GM18507 (cell line): ENCODE data around the gene FMN1.
A peak's percentile ranks its signal among the peaks of the same experiment; 100 is the strongest.
"Not testable (repeated sequence)": the region's sequence is repeated elsewhere in the genome, so short reads cannot be mapped to it uniquely, and the experiment has no call there.

Source experiments
- DNase-seq: peaks from one replicate; pipeline ENCODE4 v3.0.0; 2011; ENCODE audit warnings: low read depth; ENCODE audit not compliant: insufficient read length; ENCODE audit errors: extremely low spot score
- FAIRE-seq: peaks from 2 replicates; lab custom pipeline; 2011; peaks lifted over from hg19 to GRCh38; lab: Jason Lieb, UNC

FMN1 gene

DNA sequence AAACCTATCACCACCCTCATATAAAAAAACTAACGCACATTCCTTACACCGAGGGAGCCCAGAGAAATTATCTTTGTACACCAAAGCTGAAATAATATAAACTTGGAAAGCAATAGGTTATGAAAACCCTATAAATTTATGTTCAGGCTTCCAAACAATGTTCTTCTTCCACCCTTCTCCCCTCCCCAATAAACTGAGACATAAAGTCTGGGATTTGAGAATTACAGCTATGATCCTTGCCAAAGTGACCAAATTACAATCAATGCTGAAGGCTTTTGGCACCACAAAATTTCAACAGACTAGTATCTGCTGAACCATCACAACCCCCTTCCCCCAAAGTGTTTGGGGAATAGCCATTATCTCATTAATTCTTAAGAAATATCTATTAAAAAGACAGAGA lies 237.8 kb downstream of the FMN1 start:
- no peak for DNase-seq
- no peak for FAIRE-seq

DNA sequence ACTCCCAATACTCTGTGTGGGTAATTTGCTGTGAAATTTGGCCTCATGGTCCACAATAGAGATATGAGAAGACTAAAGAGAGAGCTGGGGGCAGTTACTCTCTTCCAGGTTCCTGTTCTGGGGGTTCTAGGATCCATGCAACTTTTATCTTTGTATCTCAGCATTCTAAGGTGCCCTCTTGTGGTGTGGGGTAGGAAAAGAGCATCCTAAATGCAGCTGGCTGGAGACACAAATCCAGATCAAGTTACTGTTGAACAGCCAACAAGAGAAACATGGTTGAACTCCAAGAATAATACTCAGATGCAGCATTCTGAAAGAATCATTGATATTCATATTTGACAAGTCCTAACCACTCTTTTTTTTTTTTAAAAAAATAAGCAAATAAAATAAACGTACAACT lies 238.5 kb downstream of the FMN1 start:
- FAIRE-seq (peak; percentile 52), DNase-seq (no peak)

DNA sequence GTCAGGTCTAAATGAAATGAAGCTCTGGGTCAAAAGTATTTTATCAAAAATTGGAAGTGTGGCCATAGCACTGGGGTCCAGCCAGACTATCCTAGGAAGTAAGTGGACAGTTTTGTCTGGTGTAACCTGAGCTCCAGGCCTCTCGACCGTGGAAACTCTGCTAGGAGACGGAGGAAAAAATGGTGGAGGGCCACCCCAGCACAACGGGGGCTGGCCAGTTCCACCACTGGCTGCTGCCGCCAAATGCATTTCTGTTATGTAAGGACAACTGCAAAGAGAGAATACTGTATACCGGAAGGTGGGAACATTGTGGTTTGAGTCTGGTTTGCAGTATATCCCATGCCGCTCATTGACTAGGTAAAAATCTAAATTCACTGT lies 241.0 kb downstream of the FMN1 start:
- FAIRE-seq (no peak), DNase-seq (no peak)

DNA sequence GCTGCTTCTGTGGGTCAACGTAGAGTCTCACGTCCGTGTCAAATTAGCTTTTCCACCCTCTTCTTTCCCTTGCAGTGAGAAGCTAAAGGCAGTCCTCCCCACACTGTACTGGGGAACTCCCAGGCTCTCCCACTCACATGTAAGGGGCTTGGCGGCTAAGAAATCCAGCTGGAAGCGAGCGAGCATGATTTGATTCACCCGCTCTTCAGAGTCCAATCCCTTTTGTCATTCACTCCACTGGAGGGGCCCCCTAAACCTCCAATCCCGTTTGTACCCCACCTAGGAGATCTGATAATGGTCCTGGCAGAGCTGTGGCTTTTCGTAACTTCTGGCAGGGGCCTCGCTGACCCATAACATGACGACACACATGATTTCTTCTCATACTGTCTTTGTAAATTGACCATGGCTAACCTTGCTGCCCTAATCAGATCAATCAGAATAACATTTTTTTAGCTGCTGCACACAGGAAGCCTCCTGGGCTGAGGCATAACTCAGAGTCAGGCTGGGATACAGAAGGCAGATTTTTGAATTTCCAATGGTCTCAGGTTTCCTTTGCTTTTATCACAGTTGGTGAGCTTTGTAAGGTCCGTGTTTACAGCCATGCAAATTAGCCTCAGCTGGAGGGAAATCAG lies 241.5 kb downstream of the FMN1 start:
- DNase-seq: no peak

DNA sequence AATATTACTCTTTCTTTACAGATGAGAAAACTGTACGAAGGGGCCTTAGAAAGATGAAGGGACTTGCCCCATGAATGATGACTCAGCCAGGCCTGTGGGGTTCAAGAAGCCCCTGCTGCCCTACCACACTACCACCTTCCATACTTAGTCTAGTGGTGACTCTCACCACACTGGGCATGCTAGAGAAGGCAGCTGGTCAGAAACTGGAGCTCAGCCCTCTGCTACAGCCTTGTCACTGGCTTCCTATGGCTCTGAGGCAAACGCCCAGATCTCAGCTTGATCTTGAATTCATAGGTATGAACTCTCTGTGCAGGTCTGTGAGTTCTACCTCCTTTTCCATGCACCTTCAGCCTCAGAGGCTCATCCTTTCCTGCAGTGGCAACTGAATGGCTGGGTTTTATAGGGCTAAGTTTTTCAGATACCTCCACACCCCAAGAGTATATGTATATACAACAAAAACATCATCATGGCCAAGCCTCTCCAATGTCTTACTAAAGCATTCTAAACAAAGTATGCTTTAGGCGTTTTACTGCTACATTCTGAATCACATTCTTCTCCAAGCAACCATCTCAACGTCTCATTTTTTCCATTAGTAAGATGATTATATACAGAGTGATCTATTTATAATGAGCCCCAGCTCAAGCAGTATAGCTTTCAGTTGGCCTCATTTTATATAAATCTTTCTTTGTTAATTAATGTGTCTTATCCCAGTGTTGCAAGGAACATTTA lies 242.6 kb downstream of the FMN1 start:
- DNase-seq: no peak
- no peak for FAIRE-seq

More for the DNA sequence above, 241.5 kb downstream of the FMN1 start:
- no peak for FAIRE-seq

DNA sequence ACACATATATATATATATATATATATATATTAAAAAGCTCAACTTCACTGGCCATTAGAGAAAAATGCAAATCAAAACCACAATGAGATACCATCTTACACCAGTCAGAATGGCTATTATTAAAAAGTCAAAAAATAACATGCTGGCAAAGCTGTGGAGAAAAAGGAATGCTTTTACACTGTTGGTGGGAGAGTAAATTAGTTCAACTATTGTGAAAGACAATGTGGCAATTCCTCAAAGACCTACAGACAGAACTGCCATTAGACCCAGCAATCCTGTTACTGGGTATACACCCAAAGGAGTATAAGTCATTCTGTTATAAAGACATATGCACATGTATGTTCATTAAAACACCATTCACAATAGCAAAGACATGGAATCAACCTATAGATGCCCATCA lies 244.5 kb downstream of the FMN1 start:
- DNase-seq, FAIRE-seq: not testable (repeated sequence)

DNA sequence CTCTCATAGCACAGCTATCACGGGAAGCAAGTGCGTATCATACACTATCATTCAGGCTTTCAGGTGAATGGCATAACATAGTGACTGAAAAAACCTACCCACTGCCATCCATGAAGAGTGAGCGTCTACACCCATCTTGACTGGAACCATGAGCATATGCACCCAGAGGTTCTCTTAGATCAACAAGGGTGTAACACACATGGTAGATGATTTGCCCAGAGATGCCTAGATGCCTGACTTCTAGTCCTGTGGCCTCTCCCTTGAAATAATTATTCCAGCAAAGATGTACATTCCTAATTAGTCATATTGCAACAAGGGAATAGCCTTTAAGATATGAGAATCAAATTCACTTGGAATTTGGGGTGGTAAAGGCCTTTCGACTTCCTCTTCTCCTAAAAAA lies 248.3 kb downstream of the FMN1 start:
- FAIRE-seq (no peak), DNase-seq (no peak)

DNA sequence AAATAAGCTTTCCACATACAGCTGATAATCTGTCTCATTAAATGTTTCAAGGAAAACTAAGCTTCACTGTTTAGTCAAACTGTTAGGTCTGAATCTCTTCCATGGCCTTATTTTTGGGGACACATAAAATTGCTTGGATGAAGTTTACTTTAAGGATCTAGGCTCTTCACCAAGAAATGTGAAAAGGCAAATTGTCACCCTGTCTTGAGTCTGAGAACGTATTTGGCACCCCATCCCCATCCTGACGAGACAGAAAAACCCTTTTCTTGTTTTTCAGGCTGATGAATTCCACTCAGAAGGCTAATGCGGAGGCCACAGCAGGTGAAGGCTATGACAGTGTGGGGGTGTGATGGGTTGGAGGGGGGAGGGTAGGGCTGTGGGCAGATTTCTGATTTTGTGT lies 250.1 kb downstream of the FMN1 start:
- no peak for DNase-seq
- no peak for FAIRE-seq

DNA sequence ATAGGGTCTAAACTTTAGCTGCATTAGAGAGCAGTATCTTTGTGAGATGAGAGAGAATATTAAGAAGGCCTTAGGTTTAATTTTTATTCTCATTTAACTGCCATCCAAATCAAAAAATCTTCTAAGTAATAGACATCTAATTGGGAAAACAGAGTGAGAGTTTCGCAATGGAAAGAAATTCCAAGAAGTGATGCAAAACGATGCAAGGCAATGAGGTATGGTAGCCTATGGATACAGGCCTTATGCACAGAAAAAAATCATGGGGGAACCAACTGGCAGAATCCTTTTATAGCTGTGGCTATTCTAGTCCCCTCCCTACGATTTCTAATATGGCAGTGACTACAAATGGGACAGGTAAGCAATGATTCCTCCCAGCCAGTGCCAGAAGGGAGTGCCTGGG lies 250.8 kb downstream of the FMN1 start:
- FAIRE-seq: no peak

DNA sequence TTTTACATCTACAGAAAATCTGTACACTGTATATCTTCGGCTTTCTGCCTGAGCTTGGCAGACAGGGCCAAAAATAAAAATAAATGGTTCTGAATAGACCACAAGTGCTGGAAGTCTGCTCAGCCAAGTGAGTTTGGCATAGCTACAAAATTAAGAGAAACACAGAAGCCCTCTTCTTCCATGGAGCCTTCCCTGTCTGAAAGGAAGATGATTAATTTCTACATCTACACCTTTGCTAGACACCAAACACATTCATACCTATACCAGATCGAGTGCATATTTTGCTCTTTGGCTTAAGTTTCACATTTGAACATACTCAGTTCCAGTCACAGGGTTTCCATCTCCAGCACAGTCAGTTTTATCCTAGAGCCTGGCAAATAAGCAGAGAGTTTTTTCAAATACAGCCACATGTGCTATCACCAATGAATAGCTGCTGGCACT lies 252.1 kb downstream of the FMN1 start:
- FAIRE-seq: no peak
- DNase-seq: no peak

More for the DNA sequence above, 250.8 kb downstream of the FMN1 start:
- DNase-seq: no peak

DNA sequence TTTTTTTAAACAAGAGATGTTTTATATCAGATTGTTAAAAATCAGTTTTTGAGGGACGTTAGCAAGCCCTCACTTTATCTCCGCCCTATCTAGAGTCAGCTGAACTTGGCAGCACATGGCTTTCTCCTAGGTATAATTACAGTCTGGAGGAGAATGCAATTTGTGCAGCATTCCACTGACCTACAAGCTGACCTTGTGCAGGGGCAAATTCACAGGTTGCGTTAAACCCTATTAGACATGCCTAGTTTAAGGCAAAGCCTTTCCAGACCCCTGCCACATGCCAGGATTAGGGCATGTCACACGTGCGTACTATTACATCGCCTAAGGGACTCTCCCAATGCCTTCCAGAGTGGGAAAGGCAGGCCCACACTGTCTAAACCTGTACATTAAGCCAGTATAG lies 252.7 kb downstream of the FMN1 start:
- FAIRE-seq (no peak), DNase-seq (no peak)

DNA sequence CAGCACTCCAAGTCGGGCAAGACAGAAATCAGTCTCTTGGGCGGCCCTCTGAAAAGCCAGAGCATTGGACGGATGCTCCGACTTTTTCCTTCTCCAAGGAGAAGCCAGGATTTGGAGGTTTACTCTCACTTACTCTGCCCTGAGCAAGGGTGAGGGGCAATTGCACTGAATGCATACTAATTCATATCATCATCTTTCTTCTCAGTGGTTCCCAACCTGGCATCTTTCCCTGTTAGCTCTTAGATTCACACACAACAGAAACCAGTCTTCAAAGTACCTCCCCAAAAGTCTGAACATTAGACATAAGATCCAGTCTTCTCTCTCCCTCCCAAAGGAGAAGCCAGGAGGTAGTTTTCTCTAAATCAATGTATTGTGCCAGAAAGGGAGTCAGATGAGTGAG lies 257.5 kb downstream of the FMN1 start:
- FAIRE-seq (no peak), DNase-seq (no peak)

DNA sequence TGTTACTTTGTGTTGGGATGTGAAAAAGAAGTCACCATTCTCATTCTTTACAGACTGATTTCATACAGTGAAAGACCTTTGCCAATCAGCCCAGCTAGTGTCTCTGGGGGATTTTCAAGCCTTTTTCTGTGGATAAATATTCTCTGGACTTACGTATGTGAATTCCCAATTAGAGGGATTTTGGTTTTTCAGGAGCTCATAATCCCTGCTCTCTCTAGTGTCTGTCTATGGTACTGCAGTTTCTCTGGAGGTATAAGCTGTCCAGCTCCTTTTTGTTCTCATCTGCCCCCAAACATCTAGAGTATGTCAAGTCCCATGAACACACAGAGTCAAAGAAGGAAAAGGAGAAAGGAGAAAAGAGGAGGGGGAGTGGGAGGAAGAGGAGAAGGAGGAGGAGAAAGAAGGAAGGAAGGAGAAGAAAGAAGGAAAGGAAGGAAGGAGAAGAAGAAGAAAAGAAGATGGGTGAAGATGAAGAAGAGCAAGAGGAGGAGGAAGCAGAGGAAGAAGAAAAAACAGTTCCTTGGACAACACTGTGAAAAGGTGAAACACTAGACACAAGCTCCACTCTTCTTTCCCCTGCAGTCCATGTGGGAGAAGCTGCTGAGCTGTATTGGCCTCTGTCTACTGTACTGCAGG lies 258.1 kb downstream of the FMN1 start:
- DNase-seq (no peak), FAIRE-seq (peak; percentile 49)

DNA sequence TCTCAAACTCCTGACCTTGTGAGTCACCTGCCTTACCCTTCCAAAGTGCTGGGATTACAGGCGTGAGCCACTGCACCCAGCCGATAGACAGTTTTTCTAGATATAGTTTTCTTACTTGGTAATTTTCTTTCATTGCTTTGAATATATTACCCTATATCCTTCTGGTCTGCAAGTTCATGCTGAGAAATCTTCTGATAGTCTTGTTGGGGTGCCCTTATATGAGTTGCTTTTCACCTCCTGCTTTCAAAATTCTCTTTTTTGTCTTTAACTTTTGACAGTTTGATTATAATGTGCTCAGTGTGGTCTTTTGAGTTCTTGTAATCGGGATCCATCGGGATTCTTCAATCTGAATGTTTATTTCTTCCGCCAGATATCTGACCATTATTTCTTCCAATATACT lies 259.4 kb downstream of the FMN1 start:
- DNase-seq: no peak

DNA sequence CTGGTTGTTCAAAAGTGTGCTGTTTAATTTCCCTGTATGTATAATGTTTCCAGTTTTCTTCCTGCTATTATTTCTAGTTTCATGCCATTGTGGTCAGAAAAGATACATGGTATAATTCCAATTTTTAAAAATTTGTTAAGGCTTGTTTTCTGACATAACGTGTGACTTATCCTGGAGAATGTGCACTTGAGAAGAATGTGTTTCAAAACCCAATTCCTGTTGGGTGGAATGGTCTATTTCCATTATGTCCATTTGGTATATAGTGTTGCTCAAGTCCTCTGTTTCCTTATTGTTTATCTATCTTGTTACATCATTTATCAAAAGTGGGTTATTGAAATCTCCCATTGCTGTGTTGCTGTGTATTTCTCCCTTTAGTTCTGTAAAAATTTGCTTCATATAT lies 261.3 kb downstream of the FMN1 start:
- no peak for FAIRE-seq

More for the DNA sequence above, 259.4 kb downstream of the FMN1 start:
- no peak for FAIRE-seq

DNA sequence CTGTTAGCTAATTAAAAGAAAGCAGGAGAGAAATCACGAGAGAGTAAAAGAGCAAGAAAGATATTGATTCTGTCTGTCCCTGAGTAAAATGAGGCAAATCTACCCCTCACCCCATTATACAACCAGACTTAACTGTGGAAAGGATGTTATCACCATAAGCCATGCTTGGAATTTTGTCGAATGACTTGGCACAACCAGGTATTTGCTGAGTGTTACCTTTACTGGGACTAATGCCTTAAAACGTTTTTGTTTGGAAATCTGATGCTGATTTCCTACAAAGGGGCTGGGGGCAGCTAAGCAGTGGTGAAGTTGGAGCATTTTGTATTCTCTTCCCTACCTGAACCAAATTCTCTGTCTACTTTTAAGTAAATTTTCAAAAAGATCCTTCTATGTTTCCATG lies 265.6 kb downstream of the FMN1 start:
- no peak for DNase-seq
- no peak for FAIRE-seq

More for the DNA sequence above, 261.3 kb downstream of the FMN1 start:
- DNase-seq: no peak

DNA sequence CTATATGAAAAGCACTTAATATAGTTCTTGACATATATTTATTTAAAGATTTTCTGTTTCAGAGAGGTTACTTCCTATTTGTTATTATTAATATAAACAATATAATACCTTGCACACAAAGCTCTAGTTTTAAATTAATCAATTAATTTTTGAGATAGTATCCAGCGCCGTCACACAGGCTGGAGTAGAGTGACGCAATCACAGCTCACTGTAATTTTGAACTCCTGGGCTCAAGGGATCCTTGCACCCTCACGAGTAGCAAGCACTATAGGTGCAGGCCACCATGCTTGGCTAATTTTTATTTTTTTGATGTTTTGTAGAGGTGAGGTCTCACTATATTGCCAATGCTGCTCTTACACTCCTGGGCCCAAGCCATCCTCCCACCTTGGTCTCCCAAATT lies 267.4 kb downstream of the FMN1 start:
- FAIRE-seq: no peak
- no peak for DNase-seq

DNA sequence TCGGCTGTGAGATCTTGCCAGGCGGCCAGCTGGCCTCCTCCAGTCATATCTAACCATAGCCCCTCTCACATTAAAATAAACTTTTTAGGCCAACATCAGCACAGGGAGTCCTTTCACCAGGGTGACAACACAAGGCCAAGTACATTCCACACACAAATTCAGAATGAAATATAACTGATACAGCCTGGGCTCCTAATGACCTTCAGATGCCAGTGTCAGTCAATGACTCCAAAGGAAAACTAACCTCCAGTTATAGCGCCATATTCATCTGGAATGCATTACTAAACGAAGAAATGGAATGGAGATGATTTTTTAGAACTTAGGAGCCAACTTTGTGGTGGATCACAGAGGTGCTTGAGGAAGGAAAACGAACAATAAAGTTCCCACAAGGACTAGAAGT lies 271.3 kb downstream of the FMN1 start:
- DNase-seq (no peak), FAIRE-seq (no peak)

DNA sequence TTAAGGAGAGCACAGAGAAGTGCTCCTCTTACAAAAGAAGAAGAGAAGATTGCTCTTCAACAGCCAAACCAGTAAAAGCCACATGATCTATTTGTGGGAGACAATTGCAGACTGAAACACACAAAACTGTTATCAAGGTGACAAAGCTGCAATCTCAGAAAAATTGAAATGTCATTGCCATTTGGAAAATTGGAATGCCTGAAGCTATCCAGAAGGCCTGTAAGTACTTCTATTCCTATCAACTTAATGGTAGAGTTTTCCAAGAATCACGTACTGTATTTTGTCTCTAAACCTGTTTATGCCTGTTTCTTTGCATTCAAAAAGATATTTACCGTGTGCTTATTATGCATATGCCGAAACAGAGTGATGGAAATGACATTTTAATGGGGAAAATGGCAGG lies 272.0 kb downstream of the FMN1 start:
- FAIRE-seq (no peak), DNase-seq (no peak)

DNA sequence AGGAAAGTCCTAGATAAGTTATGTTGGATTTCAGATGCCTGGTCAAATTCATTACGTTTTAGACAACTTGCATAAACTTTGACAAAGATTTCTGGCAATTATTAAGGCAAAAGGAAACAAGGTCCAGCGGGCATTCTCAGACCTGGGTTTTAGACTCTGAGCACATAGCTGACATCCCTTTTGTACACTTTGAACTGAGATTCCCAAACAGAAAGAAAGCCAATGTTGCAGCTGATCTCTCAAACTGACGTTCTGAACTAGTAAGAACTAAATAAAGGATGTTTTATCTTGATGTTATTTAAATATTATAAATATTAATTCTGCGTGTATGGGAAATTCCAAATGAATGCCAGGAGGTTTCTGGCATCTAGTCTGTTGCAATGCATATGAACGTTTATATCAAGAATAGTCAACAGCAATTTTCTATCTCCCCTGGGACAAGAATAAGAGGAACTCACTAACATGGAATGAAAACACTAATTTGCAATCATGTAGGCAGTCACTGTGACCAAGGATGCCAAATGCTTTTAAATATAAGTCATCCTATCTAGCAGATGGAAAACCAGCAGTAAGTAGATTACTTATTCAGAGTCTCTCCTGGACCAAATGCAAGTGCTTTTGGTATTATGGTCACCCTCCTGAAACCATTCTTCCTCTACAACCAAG lies 274.6 kb downstream of the FMN1 start:
- DNase-seq (no peak), FAIRE-seq (peak; percentile 5)
